ENCODE data around the gene IL17RD.

GRCh38 chr3:57053122-57053521, 112.0 kb downstream of the IL17RD start:
- no peak for TF ChIP-seq CTCF (conservative IDR thresholded peaks at IDR 0.05)
- no peak for TF ChIP-seq EZH2 (IDR thresholded peaks at IDR 0.05; ENCODE audit: low read depth)
